B cell (primary cell): ENCODE results near the gene PCSK1. TPM values are rescaled to one million over a fixed set of nuclear protein-coding genes. Genes with fewer than 3 reads are reported as not detected.

Experiments
- ATAC-seq: fragments of 200-7000 bp; cut with Tn5 transposase; one replicate; pipeline ENCODE4 v1.10.0; 2021; ENCODE audit warnings: low read depth, mild to moderate bottlenecking, moderate number of reproducible peaks, moderate library complexity
- CTCF ChIA-PET: fragments of 350-600 bp; sonication (Branson Sonifier 250); formaldehyde crosslinking; loops from one replicate; lab custom pipeline; 2021; ENCODE audit warnings: antibody characterized with exemption, inconsistent platforms; lab: Charles Lee
- POLR2A ChIA-PET: fragments of 350-600 bp; sonication (Branson Sonifier 250); formaldehyde crosslinking; loops from one replicate; lab custom pipeline; 2021; ENCODE audit warnings: antibody characterized with exemption; lab: Charles Lee
- DNase-seq: peaks from one replicate; pipeline ENCODE4 v3.0.0; 2013
- H2AFZ ChIP-seq: 2 replicates; pipeline ENCODE4 v1.6.1; 2012; ENCODE audit warnings: mild to moderate bottlenecking, low read depth, low read length; ENCODE audit not compliant: insufficient read depth, poor library complexity, severe bottlenecking
- H3K27ac ChIP-seq, 2 donors: 1 replicate in 1 of 2; 2 replicates in 1 of 2; pipeline ENCODE4 v1.5.1; 2012 to 2013; ENCODE audit warnings: low read length in 2 of 2, mild to moderate bottlenecking in 2 of 2, moderate library complexity in 1 of 2
- H3K27me3 ChIP-seq, 4 experiments: fragments of 200-600 bp in 1 of 4; sonication (generic) in 1 of 4; replicated peaks in 1 of 4; 1 replicate in 2 of 4; 2 replicates in 2 of 4; pipeline versions ENCODE4 v1.6.1 to v1.7.0; 2013 to 2016; ENCODE audit warnings: low read length in 3 of 4, mild to moderate bottlenecking in 2 of 4, mixed read lengths in 1 of 4, moderate library complexity in 1 of 4; ENCODE audit not compliant: insufficient read depth in 4 of 4, control insufficient read depth in 3 of 4; ENCODE audit errors: control extremely low read depth in 1 of 4
- H3K36me3 ChIP-seq, 2 experiments: replicated peaks in 1 of 2; 1 replicate in 1 of 2; 2 replicates in 1 of 2; pipeline versions ENCODE4 v1.6.1 to v1.7.1; 2013; ENCODE audit warnings: low read length in 1 of 2; ENCODE audit not compliant: insufficient read depth in 2 of 2, control insufficient read depth in 1 of 2; ENCODE audit errors: control extremely low read depth in 1 of 2, extremely low read depth in 1 of 2
- H3K4me1 ChIP-seq, 2 donors: fragments of 200-600 bp in 1 of 2; sonication (generic) in 1 of 2; 1 replicate in 1 of 2; 2 replicates in 1 of 2; pipeline versions ENCODE4 v1.5.1 to v1.6.1; 2013 to 2017; ENCODE audit warnings: low read length in 2 of 2; ENCODE audit not compliant: control insufficient read depth in 2 of 2, insufficient read depth in 2 of 2
- H3K4me2 ChIP-seq: replicated peaks from 2 replicates; pipeline ENCODE3; 2012; ENCODE audit warnings: mild to moderate bottlenecking, low read depth, low read length; ENCODE audit not compliant: poor library complexity, severe bottlenecking
- H3K4me3 ChIP-seq, 5 experiments: fragments of 200-600 bp in 1 of 5; sonication (generic) in 1 of 5; 1 replicate in 3 of 5; 2 replicates in 2 of 5; pipeline versions ENCODE4 v1.5.1 to v1.7.0; 2011 to 2016; ENCODE audit warnings: low read length in 4 of 5, mild to moderate bottlenecking in 4 of 5, low read depth in 2 of 5, control low read depth in 1 of 5, moderate library complexity in 1 of 5; ENCODE audit not compliant: insufficient read depth in 1 of 5; ENCODE audit errors: control extremely low read depth in 1 of 5, extremely low read depth in 1 of 5
- H3K79me2 ChIP-seq: fragments of 200-600 bp; sonication (generic); one replicate; pipeline ENCODE4 v1.6.0; 2016; ENCODE audit warnings: low read length; ENCODE audit not compliant: control insufficient read depth, insufficient read depth
- H3K9ac ChIP-seq: fragments of 200-600 bp; sonication (generic); 2 replicates; pipeline ENCODE4 v1.6.1; 2017; ENCODE audit warnings: mild to moderate bottlenecking, low read length, moderate library complexity
- H3K9me3 ChIP-seq, 3 donors: one replicate each; pipeline versions ENCODE4 v1.6.1 to v1.7.1; 2013; ENCODE audit warnings: low read length in 2 of 3; ENCODE audit not compliant: control insufficient read depth in 2 of 3, insufficient read depth in 1 of 3; ENCODE audit errors: control extremely low read depth in 1 of 3
- H4K20me1 ChIP-seq: 2 replicates; pipeline ENCODE4 v1.6.0; 2012; ENCODE audit warnings: mild to moderate bottlenecking, low read length; ENCODE audit not compliant: insufficient read depth, control insufficient read depth, poor library complexity, severe bottlenecking
- H3K27ac Mint-ChIP-seq: one replicate; pipeline ENCODE4 v1.8.0; 2021; ENCODE audit warnings: mixed read lengths
- H3K27me3 Mint-ChIP-seq: one replicate; pipeline ENCODE4 v1.8.0; 2021; ENCODE audit warnings: mixed read lengths
- H3K4me1 Mint-ChIP-seq: one replicate; pipeline ENCODE4 v1.8.0; 2021; ENCODE audit warnings: mixed read lengths
- H3K4me3 Mint-ChIP-seq: one replicate; pipeline ENCODE4 v1.8.0; 2021; ENCODE audit warnings: mixed read lengths
- H3K9me3 Mint-ChIP-seq: one replicate; pipeline ENCODE4 v1.8.0; 2022; ENCODE audit warnings: mixed read lengths; ENCODE audit not compliant: insufficient read depth
- CTCF ChIP-seq: fragments of 200-600 bp; IDR thresholded peaks from one replicate; pipeline ENCODE4 v1.8.0; 2022; ENCODE audit warnings: antibody characterized with exemption, mild to moderate bottlenecking
- EZH2 ChIP-seq: IDR thresholded peaks from 2 replicates; pipeline ENCODE4 v1.6.1; 2012; ENCODE audit warnings: borderline replicate concordance, low read depth, mild to moderate bottlenecking, moderate library complexity, low read length; ENCODE audit not compliant: insufficient read depth, poor library complexity, severe bottlenecking
- WGBS: methylation state at CpG from one replicate; pipeline ENCODE4 v1.1.5; 2013; ENCODE audit warnings: missing lambda C conversion rate; ENCODE audit not compliant: insufficient coverage; 5-methylcytosine and 5-hydroxymethylcytosine counted together
- intact Hi-C: fragments of 100-400 bp; cut with micrococcal nuclease; formaldehyde crosslinking; loops from one replicate; pipeline ENCODE4 v1.10.0; 2022
- polyA plus RNA-seq: library from polyadenylated mRNA; depleted of rRNA; stranded (reverse); fragments of >200 nt; gene quantifications from 2 replicates; pipeline ENCODE4 v1.2.3, GENCODE V29; 2012
- total RNA-seq, 2 donors: library from RNA; stranded (reverse); fragments of 120-200 nt in 1 of 2; gene quantifications; 1 replicate in 1 of 2; 2 replicates in 1 of 2; pipeline versions ENCODE4 v1.2.3 to v1.2.4, GENCODE V29; 2013 to 2022

The PCSK1 gene
- total and polyA plus RNA-seq, 2 donors (not counting 1 experiment from before 2014, with no cell fraction given), result not detected

GRCh38 chr5:96373381-96373733 lies 59.7 kb downstream of the PCSK1 start:
- Histone ChIP-seq H3K4me2 (no peak overlapping the region), H4K20me1 (no peaks in the 10 kb centered on the region), H3K27me3 (peaks cover 0 to 9% (median 1%) of the 10 kb centered on the region in 4 experiments), H3K79me2 (no peaks in the 10 kb centered on the region), H3K9ac (no peak overlapping the region), H3K27ac (no peak overlapping the region), H3K4me1 (no peaks in the 10 kb centered on the region), H3K36me3 (no peaks in the 10 kb centered on the region), H3K4me3 (no peak overlapping the region), H2AFZ (no peak overlapping the region), H3K9me3 (no peaks in the 10 kb centered on the region)
- ChIA-PET CTCF (no interaction called here), POLR2A (no interaction called here)
- Mint-ChIP-seq H3K27me3 (peaks cover 34% of the 10 kb centered on the region), H3K27ac (no peak overlapping the region), H3K9me3 (no peaks in the 10 kb centered on the region), H3K4me1 (no peaks in the 10 kb centered on the region), H3K4me3 (no peak overlapping the region)
- ATAC-seq (no peak), DNase-seq (no peak)
- WGBS, result no CpG with 5 or more reads among the region's 4 CpGs
- intact Hi-C loops, result no loop called here
- TF ChIP-seq CTCF, result no peak
- TF ChIP-seq EZH2, result no peak

- ChIA-PET CTCF (no interaction called here), POLR2A (no interaction called here)
- H3K27ac Mint-ChIP-seq, result no peak overlapping the region
- Histone ChIP-seq H3K9ac (no peak overlapping the region), H3K4me3 (no peak overlapping the region), H3K36me3 (no peaks in the 10 kb centered on the region), H2AFZ (no peak overlapping the region), H3K27ac (no peak overlapping the region), H3K4me2 (no peak overlapping the region), H4K20me1 (no peaks in the 10 kb centered on the region), H3K4me1 (no peaks in the 10 kb centered on the region), H3K79me2 (no peaks in the 10 kb centered on the region), H3K27me3 (peaks cover 0 to 9% (median 1%) of the 10 kb centered on the region in 4 experiments), H3K9me3 (no peaks in the 10 kb centered on the region)
- H3K4me1 Mint-ChIP-seq, result no peaks in the 10 kb centered on the region
- intact Hi-C loops, result no loop called here
- WGBS, result no CpG with 5 or more reads among the region's 2 CpGs
- no peak overlapping the region for H3K4me3 Mint-ChIP-seq
- ATAC-seq (no peak), DNase-seq (no peak)
- no peaks in the 10 kb centered on the region for H3K9me3 Mint-ChIP-seq
- TF ChIP-seq CTCF, result no peak
- TF ChIP-seq EZH2, result no peak
- H3K27me3 Mint-ChIP-seq, result peaks cover 34% of the 10 kb centered on the region
These were observed 60.2 kb downstream of the PCSK1 start for GRCh38 chr5:96372726-96373380.
